Esophagus muscularis mucosa (tissue), 4 donors: ENCODE measurements around the gene PRKCE. TPM values are rescaled to one million over a fixed set of nuclear protein-coding genes. Genes with fewer than 3 reads are reported as not detected.

Source experiments
- DNase-seq: peaks from one replicate; pipeline ENCODE4 v3.0.0-alpha.2; 2017; ENCODE audit errors: extremely low spot score
- H3K27ac ChIP-seq, 4 donors: fragments of 200-600 bp; sonication (generic); replicated peaks in 1 of 4; 1 replicate in 3 of 4; 2 replicates in 1 of 4; pipeline ENCODE4 v1.5.1; 2016 to 2019; ENCODE audit warnings: mild to moderate bottlenecking in 1 of 4
- H3K27me3 ChIP-seq, 4 donors: fragments of 200-600 bp; sonication (generic); one replicate each; pipeline versions ENCODE4 v1.5.1 to v1.6.0; 2016 to 2019
- H3K36me3 ChIP-seq, 4 donors: fragments of 200-600 bp; sonication (generic); one replicate each; pipeline ENCODE4 v1.5.1; 2016 to 2019
- H3K4me1 ChIP-seq, 4 donors: fragments of 200-600 bp; sonication (generic); one replicate each; pipeline ENCODE4 v1.5.1; 2016 to 2019
- H3K4me3 ChIP-seq, 4 donors: fragments of 200-600 bp; sonication (generic); 1 replicate in 2 of 4; 2 replicates in 2 of 4; pipeline ENCODE4 v1.5.1; 2016 to 2019; ENCODE audit warnings: mild to moderate bottlenecking in 4 of 4, moderate library complexity in 1 of 4
- H3K9me3 ChIP-seq, 4 donors: fragments of 200-600 bp; sonication (generic); 1 replicate in 3 of 4; 2 replicates in 1 of 4; pipeline ENCODE4 v1.5.1; 2016 to 2019
- EP300 ChIP-seq: sonication (generic); formaldehyde crosslinking; IDR thresholded peaks from one replicate; pipeline ENCODE4 v1.6.1; 2017; ENCODE audit warnings: antibody characterized with exemption
- POLR2A ChIP-seq: fragments of 450-650 bp; IDR thresholded peaks from one replicate; pipeline ENCODE4 v1.6.1; 2017; ENCODE audit warnings: antibody characterized with exemption, moderate library complexity, mild to moderate bottlenecking, low read depth
- POLR2AphosphoS5 ChIP-seq, 2 donors: sonication (generic); formaldehyde crosslinking; IDR thresholded peaks; one replicate each; pipeline ENCODE4 v1.6.1; 2017; ENCODE audit warnings: antibody characterized with exemption in 2 of 2
- WGBS: methylation state at CpG from one replicate; pipeline ENCODE4 v1.1.5; 2018; 5-methylcytosine and 5-hydroxymethylcytosine counted together
- intact Hi-C: fragments of 100-400 bp; cut with DNase I; formaldehyde crosslinking; loops from one replicate; pipeline ENCODE4 v1.15.1; 2023
- total RNA-seq, 4 donors: library from RNA; depleted of rRNA; stranded (reverse); fragments of >200 nt; gene quantifications; one replicate each; pipeline versions ENCODE4 v1.1.0 to v1.2.1, GENCODE V29; 2016
- TF ChIP-seq, protein P1 (sequence below), 3 experiments: fragments of 200-600 bp in 2 of 3; fragments of 450-650 bp in 1 of 3; sonication (generic) in 2 of 3; IDR thresholded peaks; one replicate each; pipeline ENCODE4 v1.5.1; 2017 to 2019; ENCODE audit warnings: antibody characterized with exemption in 3 of 3, mild to moderate bottlenecking in 2 of 3, moderate library complexity in 1 of 3

PRKCE gene
- total RNA-seq, 4 donors from 2014 or later: 11.6 to 21.1 (median 13.0) TPM

DNA sequence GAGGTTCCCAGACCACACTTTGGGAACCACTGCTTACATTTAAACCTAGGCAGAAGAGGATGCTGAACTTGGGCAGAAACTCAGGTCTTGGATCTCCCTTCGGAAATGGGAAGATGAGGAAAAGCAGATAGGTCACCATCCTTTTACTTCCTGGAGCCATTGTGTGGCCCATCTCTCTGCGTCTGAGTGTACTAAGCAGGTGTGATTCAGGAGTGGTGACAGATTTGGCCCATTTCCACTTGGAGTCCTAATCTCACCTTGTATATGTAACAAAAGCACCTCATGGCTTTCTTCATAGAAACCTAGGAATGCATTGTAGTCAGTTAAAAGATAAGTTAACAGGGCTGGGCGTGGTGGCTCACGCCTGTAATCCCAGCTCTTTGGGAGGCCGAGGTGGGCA is 71.0 kb downstream of the PRKCE start:
- Histone ChIP-seq H3K9me3 (no peaks in the 10 kb centered on the region), H3K36me3 (no peaks in the 10 kb centered on the region), H3K27me3 (no peaks in the 10 kb centered on the region), H3K4me1 (peaks cover 5 to 39% (median 37%) of the 10 kb centered on the region in 4 donors), H3K4me3 (no peak overlapping the region), H3K27ac (no peak overlapping the region)
- intact Hi-C loops: no loop called here
- DNase-seq: no peak
- WGBS: 85% methylated on average over 5 of the region's 5 CpGs
- TF ChIP-seq EP300: no peak
- TF ChIP-seq, protein P1, sequence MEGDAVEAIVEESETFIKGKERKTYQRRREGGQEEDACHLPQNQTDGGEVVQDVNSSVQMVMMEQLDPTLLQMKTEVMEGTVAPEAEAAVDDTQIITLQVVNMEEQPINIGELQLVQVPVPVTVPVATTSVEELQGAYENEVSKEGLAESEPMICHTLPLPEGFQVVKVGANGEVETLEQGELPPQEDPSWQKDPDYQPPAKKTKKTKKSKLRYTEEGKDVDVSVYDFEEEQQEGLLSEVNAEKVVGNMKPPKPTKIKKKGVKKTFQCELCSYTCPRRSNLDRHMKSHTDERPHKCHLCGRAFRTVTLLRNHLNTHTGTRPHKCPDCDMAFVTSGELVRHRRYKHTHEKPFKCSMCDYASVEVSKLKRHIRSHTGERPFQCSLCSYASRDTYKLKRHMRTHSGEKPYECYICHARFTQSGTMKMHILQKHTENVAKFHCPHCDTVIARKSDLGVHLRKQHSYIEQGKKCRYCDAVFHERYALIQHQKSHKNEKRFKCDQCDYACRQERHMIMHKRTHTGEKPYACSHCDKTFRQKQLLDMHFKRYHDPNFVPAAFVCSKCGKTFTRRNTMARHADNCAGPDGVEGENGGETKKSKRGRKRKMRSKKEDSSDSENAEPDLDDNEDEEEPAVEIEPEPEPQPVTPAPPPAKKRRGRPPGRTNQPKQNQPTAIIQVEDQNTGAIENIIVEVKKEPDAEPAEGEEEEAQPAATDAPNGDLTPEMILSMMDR (IDR thresholded peaks at IDR 0.05): no peak
- TF ChIP-seq POLR2AphosphoS5 (IDR thresholded peaks at IDR 0.05): no peak
- TF ChIP-seq POLR2A: no peak

DNA sequence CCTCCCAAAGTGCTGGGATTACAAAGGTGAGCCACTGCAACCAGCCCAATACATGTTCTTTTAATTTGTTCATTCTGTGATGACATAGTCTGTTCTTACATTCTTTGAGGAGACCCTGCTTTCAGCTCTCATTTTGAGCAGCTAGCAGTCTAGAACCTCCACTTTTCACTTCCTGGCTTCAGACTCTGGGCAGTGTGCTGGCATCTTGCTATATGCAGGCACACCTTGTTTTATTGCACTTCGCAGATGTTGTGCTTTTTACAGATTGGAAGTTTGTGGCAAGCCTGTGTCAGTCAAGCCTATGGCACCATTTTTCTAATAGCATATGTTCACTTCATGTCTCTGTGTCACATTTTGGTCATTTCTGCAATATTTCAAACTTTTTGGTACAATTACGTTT is 72.4 kb downstream of the PRKCE start:
- intact Hi-C loops: no loop called here
- DNase-seq: no peak
- 86% methylated on average over 2 of the region's 2 CpGs for WGBS
- Histone ChIP-seq H3K27ac (peak overlapping the region in 2 of 4 donors; percentile 1 to 51), H3K9me3 (no peaks in the 10 kb centered on the region), H3K4me3 (no peak overlapping the region), H3K4me1 (peaks cover 5 to 39% (median 37%) of the 10 kb centered on the region in 4 donors), H3K27me3 (no peaks in the 10 kb centered on the region), H3K36me3 (no peaks in the 10 kb centered on the region)
- no peak for TF ChIP-seq EP300
- TF ChIP-seq, protein P1 (IDR thresholded peaks at IDR 0.05): no peak
- no peak for TF ChIP-seq POLR2A
- TF ChIP-seq POLR2AphosphoS5 (IDR thresholded peaks at IDR 0.05): no peak

DNA sequence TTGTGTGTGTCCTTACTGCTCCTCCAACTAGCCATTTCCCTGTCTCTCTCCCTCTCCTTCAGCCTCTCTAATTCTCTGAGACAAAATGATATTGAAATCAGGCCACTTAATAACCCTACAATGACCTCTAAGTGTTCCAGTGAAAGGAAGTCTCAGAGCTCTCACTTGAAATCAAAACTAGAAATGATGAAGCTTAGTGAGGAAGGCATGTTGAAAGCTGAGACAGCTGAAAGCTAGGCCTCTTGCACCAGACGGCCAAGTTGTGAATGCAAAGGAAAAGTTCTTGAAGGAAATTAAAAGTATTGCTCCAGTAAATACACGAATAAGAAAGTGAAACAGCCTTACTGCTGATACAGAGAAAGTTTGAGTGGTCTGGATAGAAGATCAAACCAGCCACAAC is 72.9 kb downstream of the PRKCE start:
- Histone ChIP-seq H3K4me1 (peaks cover 5 to 39% (median 35%) of the 10 kb centered on the region in 4 donors), H3K4me3 (no peak overlapping the region), H3K27ac (peak overlapping the region in 1 of 4 donors; percentile 51), H3K36me3 (no peaks in the 10 kb centered on the region), H3K27me3 (no peaks in the 10 kb centered on the region), H3K9me3 (no peaks in the 10 kb centered on the region)
- 29% methylated on average over 2 of the region's 2 CpGs for WGBS
- TF ChIP-seq EP300 (no peak), POLR2AphosphoS5 (IDR thresholded peaks at IDR 0.05) (no peak), POLR2A (no peak)
- TF ChIP-seq, protein P1 (IDR thresholded peaks at IDR 0.05): no peak
- DNase-seq: no peak
- intact Hi-C loops: no loop called here

DNA sequence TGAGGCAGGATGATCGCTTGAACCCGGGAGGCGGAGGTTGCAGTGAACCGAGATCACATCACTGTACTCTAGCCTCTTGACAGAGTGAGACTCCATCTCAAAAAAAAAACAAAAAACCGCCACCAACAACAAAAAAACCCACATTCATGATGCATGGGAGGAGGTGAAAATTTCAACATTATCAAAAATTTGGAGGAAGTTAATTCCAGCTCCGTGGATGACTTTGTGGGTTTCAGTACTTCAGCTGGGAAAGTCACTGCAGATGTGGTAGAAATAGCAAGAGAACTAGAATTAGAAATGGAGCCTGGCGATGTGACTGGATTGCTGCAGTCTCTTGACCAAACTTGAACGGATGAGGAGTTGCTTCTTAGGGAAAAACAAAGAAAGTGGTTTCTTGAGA is 74.3 kb downstream of the PRKCE start:
- 89% methylated on average over 8 of the region's 8 CpGs for WGBS

More for the DNA sequence above, 74.3 kb downstream of the PRKCE start:
- H3K27ac ChIP-seq: no peak overlapping the region
- H3K36me3 ChIP-seq: no peaks in the 10 kb centered on the region
- no peak overlapping the region for H3K4me3 ChIP-seq
- intact Hi-C loops: no loop called here
- TF ChIP-seq POLR2A (no peak), POLR2AphosphoS5 (IDR thresholded peaks at IDR 0.05) (no peak), EP300 (no peak)
- TF ChIP-seq, protein P1 (IDR thresholded peaks at IDR 0.05): no peak
- H3K9me3 ChIP-seq: no peaks in the 10 kb centered on the region
- peaks cover 5 to 31% (median 25%) of the 10 kb centered on the region in 4 donors for H3K4me1 ChIP-seq
- no peak for DNase-seq
- H3K27me3 ChIP-seq: no peaks in the 10 kb centered on the region
